A172 (cell line): ENCODE data around the gene STK10. TPM values are rescaled to one million over a fixed set of nuclear protein-coding genes. Genes with fewer than 3 reads are reported as not detected.
"Not testable (repeated sequence)": the region's sequence is repeated elsewhere in the genome, so short reads cannot be mapped to it uniquely, and the experiment has no call there.

ENCODE experiments used
- DNase-seq: peaks from one replicate; pipeline ENCODE4 v3.0.0-alpha.2; 2015; ENCODE audit warnings: low spot score
- total RNA-seq: library from RNA; depleted of rRNA; stranded (reverse); fragments of >200 nt; shearing (Covaris generic); gene quantifications from 2 replicates; pipeline ENCODE4 v1.2.3, GENCODE V29; 2014

STK10 gene
- total RNA-seq, 1 experiment from 2014 or later, result 17.9 TPM

- no peak for DNase-seq
Measured at GRCh38 chr5:172054611-172055153, 133.3 kb downstream of the STK10 start.

- DNase-seq, result peak; percentile 61
Measured at GRCh38 chr5:172052450-172053236, 135.4 kb downstream of the STK10 start.

- DNase-seq, result no peak
Measured at GRCh38 chr5:172051643-172052339, 136.2 kb downstream of the STK10 start.

- DNase-seq, result no peak
Measured at GRCh38 chr5:172050080-172050479, 137.9 kb downstream of the STK10 start.

GRCh38 chr5:172049226-172049796 lies 138.7 kb downstream of the STK10 start:
- DNase-seq, result no peak

- peak; percentile 20 for DNase-seq
Measured at GRCh38 chr5:172048539-172049101, 139.4 kb downstream of the STK10 start.

GRCh38 chr5:172048170-172048422 lies 139.9 kb downstream of the STK10 start:
- DNase-seq, result no peak

GRCh38 chr5:172046593-172046992 lies 141.4 kb downstream of the STK10 start:
- no peak for DNase-seq

GRCh38 chr5:172045315-172045632 lies 142.8 kb downstream of the STK10 start:
- no peak for DNase-seq

GRCh38 chr5:172044631-172045314 lies 143.3 kb downstream of the STK10 start:
- DNase-seq, result no peak

GRCh38 chr5:172043865-172044264 lies 144.2 kb downstream of the STK10 start:
- no peak for DNase-seq

GRCh38 chr5:172042183-172042582 lies 145.8 kb downstream of the STK10 start:
- no peak for DNase-seq

- no peak for DNase-seq
Measured at GRCh38 chr5:172038167-172038566, 149.9 kb downstream of the STK10 start.

- DNase-seq, result no peak
Measured at GRCh38 chr5:172035049-172035448, 153.0 kb downstream of the STK10 start.

GRCh38 chr5:172031894-172032461 lies 156.0 kb downstream of the STK10 start:
- DNase-seq, result no peak

- DNase-seq, result no peak
Measured at GRCh38 chr5:172029876-172030275, 158.1 kb downstream of the STK10 start.

GRCh38 chr5:172028167-172028566 lies 159.9 kb downstream of the STK10 start:
- DNase-seq, result no peak

- DNase-seq, result not testable (repeated sequence)
Measured at GRCh38 chr5:172020110-172020786, 167.8 kb downstream of the STK10 start.

- DNase-seq, result no peak
Measured at GRCh38 chr5:172015346-172015745, 172.7 kb downstream of the STK10 start.

GRCh38 chr5:172010278-172010677 lies 177.7 kb downstream of the STK10 start:
- DNase-seq, result no peak
